ENCODE data around the gene LRRC75A.

DNA sequence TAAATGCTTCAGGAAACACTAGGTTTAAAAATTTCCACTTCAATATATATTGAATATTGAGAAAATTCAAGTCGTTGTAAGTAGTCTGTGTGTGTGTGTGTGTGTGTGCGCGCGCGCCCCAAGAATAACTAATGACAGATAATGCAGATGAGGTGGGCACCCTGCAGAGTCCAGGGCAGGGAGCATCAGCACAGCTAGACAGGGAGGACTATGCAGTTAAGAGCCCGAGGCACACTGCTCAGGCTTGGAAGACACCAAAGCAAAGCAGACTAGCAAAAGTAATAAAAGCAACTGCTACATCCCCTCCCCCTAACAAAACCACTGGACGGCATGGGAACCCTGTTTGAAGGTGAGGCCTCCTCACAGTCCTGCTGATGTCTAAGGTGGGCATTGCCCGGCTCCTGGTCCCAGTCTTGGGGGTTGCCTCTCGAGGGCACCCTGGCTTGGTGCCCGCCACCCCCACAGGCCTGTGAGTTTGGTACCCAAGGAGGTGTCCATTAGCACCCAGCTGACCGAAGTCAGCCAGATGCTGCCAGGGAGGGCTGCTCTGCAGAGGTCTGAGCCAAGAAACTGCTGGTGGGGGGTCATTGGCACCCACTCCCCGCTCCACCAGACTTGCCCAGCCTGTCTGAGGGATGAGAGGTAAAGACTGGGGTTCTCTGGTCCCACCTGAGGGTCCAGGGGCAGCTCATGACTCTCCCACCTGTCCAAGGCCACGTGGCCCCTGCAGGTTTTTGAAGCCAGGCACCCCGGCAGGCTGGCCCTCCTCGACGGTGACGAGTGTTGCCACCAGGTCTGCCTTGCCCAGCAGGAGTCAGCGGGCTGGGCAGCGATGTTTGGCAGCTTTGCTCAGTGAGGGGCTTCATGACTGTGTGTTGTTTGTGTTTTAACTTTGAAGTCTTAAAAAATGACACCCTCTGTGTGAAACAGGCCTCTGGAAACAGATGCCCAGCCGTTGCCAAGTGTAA lies 18.7 kb downstream of the LRRC75A start:
- TF ChIP-seq, protein P1, sequence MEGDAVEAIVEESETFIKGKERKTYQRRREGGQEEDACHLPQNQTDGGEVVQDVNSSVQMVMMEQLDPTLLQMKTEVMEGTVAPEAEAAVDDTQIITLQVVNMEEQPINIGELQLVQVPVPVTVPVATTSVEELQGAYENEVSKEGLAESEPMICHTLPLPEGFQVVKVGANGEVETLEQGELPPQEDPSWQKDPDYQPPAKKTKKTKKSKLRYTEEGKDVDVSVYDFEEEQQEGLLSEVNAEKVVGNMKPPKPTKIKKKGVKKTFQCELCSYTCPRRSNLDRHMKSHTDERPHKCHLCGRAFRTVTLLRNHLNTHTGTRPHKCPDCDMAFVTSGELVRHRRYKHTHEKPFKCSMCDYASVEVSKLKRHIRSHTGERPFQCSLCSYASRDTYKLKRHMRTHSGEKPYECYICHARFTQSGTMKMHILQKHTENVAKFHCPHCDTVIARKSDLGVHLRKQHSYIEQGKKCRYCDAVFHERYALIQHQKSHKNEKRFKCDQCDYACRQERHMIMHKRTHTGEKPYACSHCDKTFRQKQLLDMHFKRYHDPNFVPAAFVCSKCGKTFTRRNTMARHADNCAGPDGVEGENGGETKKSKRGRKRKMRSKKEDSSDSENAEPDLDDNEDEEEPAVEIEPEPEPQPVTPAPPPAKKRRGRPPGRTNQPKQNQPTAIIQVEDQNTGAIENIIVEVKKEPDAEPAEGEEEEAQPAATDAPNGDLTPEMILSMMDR (IDR thresholded peaks at IDR 0.05), result no peak
- no peak for TF ChIP-seq POLR2AphosphoS5 (IDR thresholded peaks at IDR 0.05; ENCODE audit: low read depth, low read length)
- TF ChIP-seq, protein P2, sequence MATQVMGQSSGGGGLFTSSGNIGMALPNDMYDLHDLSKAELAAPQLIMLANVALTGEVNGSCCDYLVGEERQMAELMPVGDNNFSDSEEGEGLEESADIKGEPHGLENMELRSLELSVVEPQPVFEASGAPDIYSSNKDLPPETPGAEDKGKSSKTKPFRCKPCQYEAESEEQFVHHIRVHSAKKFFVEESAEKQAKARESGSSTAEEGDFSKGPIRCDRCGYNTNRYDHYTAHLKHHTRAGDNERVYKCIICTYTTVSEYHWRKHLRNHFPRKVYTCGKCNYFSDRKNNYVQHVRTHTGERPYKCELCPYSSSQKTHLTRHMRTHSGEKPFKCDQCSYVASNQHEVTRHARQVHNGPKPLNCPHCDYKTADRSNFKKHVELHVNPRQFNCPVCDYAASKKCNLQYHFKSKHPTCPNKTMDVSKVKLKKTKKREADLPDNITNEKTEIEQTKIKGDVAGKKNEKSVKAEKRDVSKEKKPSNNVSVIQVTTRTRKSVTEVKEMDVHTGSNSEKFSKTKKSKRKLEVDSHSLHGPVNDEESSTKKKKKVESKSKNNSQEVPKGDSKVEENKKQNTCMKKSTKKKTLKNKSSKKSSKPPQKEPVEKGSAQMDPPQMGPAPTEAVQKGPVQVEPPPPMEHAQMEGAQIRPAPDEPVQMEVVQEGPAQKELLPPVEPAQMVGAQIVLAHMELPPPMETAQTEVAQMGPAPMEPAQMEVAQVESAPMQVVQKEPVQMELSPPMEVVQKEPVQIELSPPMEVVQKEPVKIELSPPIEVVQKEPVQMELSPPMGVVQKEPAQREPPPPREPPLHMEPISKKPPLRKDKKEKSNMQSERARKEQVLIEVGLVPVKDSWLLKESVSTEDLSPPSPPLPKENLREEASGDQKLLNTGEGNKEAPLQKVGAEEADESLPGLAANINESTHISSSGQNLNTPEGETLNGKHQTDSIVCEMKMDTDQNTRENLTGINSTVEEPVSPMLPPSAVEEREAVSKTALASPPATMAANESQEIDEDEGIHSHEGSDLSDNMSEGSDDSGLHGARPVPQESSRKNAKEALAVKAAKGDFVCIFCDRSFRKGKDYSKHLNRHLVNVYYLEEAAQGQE (IDR thresholded peaks at IDR 0.05; ENCODE audit: insufficient read depth in 1 of 2, low read depth in 2 of 2, low read length in 1 of 2), result no peak
- no peak for TF ChIP-seq SIN3A (IDR thresholded peaks at IDR 0.05; ENCODE audit: borderline replicate concordance, insufficient read depth, low read depth, low read length)
- TF ChIP-seq TCF7L2 (IDR thresholded peaks at IDR 0.05; ENCODE audit: low read depth, low read length), result no peak

All from Panc1 (cell line).